ENCODE measurements around the gene STAT5B.
A peak's percentile ranks its signal among the peaks of the same experiment; 100 is the strongest.

The STAT5B gene

GRCh38 chr17:42197564-42198156 is 78.5 kb downstream of the STAT5B start:
- H2BK5ac ChIP-seq (ENCODE audit: low read depth, low read length, poor library complexity): no peak overlapping the region
- peaks cover 0 to 4% of the 10 kb centered on the region in 2 experiments for H3K4me1 ChIP-seq (ENCODE audit: control insufficient read depth in 1 of 2, insufficient read depth in 2 of 2, low read length in 2 of 2)
- H3K79me2 ChIP-seq (ENCODE audit: control insufficient read depth, insufficient read depth, low read length, poor library complexity): no peaks in the 10 kb centered on the region
- no CpG with 5 or more reads among the region's 8 CpGs for WGBS (ENCODE audit: extremely low coverage, insufficient coverage, insufficient read length)
- no peak overlapping the region for H2BK120ac ChIP-seq (ENCODE audit: insufficient read depth, low read length, poor library complexity)
- H3K18ac ChIP-seq (ENCODE audit: low read length): no peak overlapping the region
- H3K27ac ChIP-seq (ENCODE audit: low read depth, low read length): no peak overlapping the region
- peaks cover 14 to 20% of the 10 kb centered on the region in 2 experiments for H3K36me3 ChIP-seq (ENCODE audit: control insufficient read depth in 1 of 2, insufficient read depth in 2 of 2, low read length in 2 of 2)
- H4K8ac ChIP-seq (ENCODE audit: low read depth, low read length): no peak overlapping the region
- no peaks in the 10 kb centered on the region for H3K27me3 ChIP-seq (ENCODE audit: insufficient read depth, low read length)
- no peak overlapping the region for H3K4ac ChIP-seq (ENCODE audit: low read depth, low read length)
- no peak overlapping the region for H3K14ac ChIP-seq (ENCODE audit: low read length)
- no peak overlapping the region for H4K91ac ChIP-seq (ENCODE audit: low read depth, low read length)
- no peak overlapping the region for H3K4me2 ChIP-seq (ENCODE audit: low read length)
- no peak overlapping the region for H4K12ac ChIP-seq (ENCODE audit: low read depth, low read length)
- H2AFZ ChIP-seq (ENCODE audit: insufficient read depth, low read length, poor library complexity): no peak overlapping the region
- H2BK12ac ChIP-seq (ENCODE audit: low read length): no peak overlapping the region
- no peaks in the 10 kb centered on the region for H3K9me3 ChIP-seq (ENCODE audit: insufficient read depth, low read depth, low read length)
- no peak overlapping the region for H3K4me3 ChIP-seq (ENCODE audit: low read depth, low read length)
- H3K79me1 ChIP-seq (ENCODE audit: low read length): peaks cover 2% of the 10 kb centered on the region
- H2AK5ac ChIP-seq (ENCODE audit: low read length): no peak overlapping the region
- H3K9ac ChIP-seq (ENCODE audit: low read length): no peak overlapping the region
- DNase-seq: no peak
- H3K23ac ChIP-seq (ENCODE audit: low read length): no peak overlapping the region

GRCh38 chr17:42193969-42194899 is 82.0 kb downstream of the STAT5B start, which contains the start of gene GHDC:
GHDC (minus strand) TSS chr17:42194494; CDS start chr17:42193581, 913 bp downstream.
- H4K91ac ChIP-seq (ENCODE audit: low read depth, low read length): peak within 1 kb of the TSS; percentile 45
- H3K18ac ChIP-seq (ENCODE audit: low read length): peak within 1 kb of the TSS; percentile 16
- H3K4me3 ChIP-seq (ENCODE audit: low read depth, low read length): peak within 1 kb of the TSS; percentile 38
- H3K23ac ChIP-seq (ENCODE audit: low read length): no peak within 1 kb of the TSS
- no peaks in the 10 kb centered on the region for H3K36me3 ChIP-seq (ENCODE audit: control insufficient read depth in 1 of 2, insufficient read depth in 2 of 2, low read length in 2 of 2)
- peak within 1 kb of the TSS; percentile 89 for H4K8ac ChIP-seq (ENCODE audit: low read depth, low read length)
- H2BK5ac ChIP-seq (ENCODE audit: low read depth, low read length, poor library complexity): no peak within 1 kb of the TSS
- H3K9ac ChIP-seq (ENCODE audit: low read length): no peak within 1 kb of the TSS
- H2AFZ ChIP-seq (ENCODE audit: insufficient read depth, low read length, poor library complexity): peak within 1 kb of the TSS; percentile 52
- H3K79me1 ChIP-seq (ENCODE audit: low read length): peaks cover 2% of the 10 kb centered on the region
- peaks cover 0 to 4% of the 10 kb centered on the region in 2 experiments for H3K4me1 ChIP-seq (ENCODE audit: control insufficient read depth in 1 of 2, insufficient read depth in 2 of 2, low read length in 2 of 2)
- H2AK5ac ChIP-seq (ENCODE audit: low read length): no peak within 1 kb of the TSS
- H3K79me2 ChIP-seq (ENCODE audit: control insufficient read depth, insufficient read depth, low read length, poor library complexity): no peaks in the 10 kb centered on the region
- H3K4me2 ChIP-seq (ENCODE audit: low read length): peak within 1 kb of the TSS; percentile 40
- no peak within 1 kb of the TSS for H2BK120ac ChIP-seq (ENCODE audit: insufficient read depth, low read length, poor library complexity)
- H3K9me3 ChIP-seq (ENCODE audit: insufficient read depth, low read depth, low read length): no peaks in the 10 kb centered on the region
- DNase-seq: peak; percentile 66 to 75
- WGBS (ENCODE audit: extremely low coverage, insufficient coverage, insufficient read length): no CpG with 5 or more reads among the region's 24 CpGs
- no peaks in the 10 kb centered on the region for H3K27me3 ChIP-seq (ENCODE audit: insufficient read depth, low read length)
- H3K14ac ChIP-seq (ENCODE audit: low read length): no peak within 1 kb of the TSS
- H3K27ac ChIP-seq (ENCODE audit: low read depth, low read length): no peak within 1 kb of the TSS
- no peak within 1 kb of the TSS for H2BK12ac ChIP-seq (ENCODE audit: low read length)
- no peak within 1 kb of the TSS for H3K4ac ChIP-seq (ENCODE audit: low read depth, low read length)
- H4K12ac ChIP-seq (ENCODE audit: low read depth, low read length): peak within 1 kb of the TSS; percentile 37

GRCh38 chr17:42193216-42193968 is 82.8 kb downstream of the STAT5B start:
- no CpG with 5 or more reads among the region's 12 CpGs for WGBS (ENCODE audit: extremely low coverage, insufficient coverage, insufficient read length)
- no peak overlapping the region for H4K12ac ChIP-seq (ENCODE audit: low read depth, low read length)
- H3K4me3 ChIP-seq (ENCODE audit: low read depth, low read length): no peak overlapping the region
- no peak overlapping the region for H3K14ac ChIP-seq (ENCODE audit: low read length)
- no peaks in the 10 kb centered on the region for H3K36me3 ChIP-seq (ENCODE audit: control insufficient read depth in 1 of 2, insufficient read depth in 2 of 2, low read length in 2 of 2)
- H2BK120ac ChIP-seq (ENCODE audit: insufficient read depth, low read length, poor library complexity): no peak overlapping the region
- H3K27me3 ChIP-seq (ENCODE audit: insufficient read depth, low read length): no peaks in the 10 kb centered on the region
- H2BK5ac ChIP-seq (ENCODE audit: low read depth, low read length, poor library complexity): no peak overlapping the region
- H3K79me1 ChIP-seq (ENCODE audit: low read length): peaks cover 2% of the 10 kb centered on the region
- H3K4me2 ChIP-seq (ENCODE audit: low read length): no peak overlapping the region
- H2BK12ac ChIP-seq (ENCODE audit: low read length): no peak overlapping the region
- peak overlapping the region; percentile 52 for H2AFZ ChIP-seq (ENCODE audit: insufficient read depth, low read length, poor library complexity)
- H3K9me3 ChIP-seq (ENCODE audit: insufficient read depth, low read depth, low read length): no peaks in the 10 kb centered on the region
- no peaks in the 10 kb centered on the region for H3K79me2 ChIP-seq (ENCODE audit: control insufficient read depth, insufficient read depth, low read length, poor library complexity)
- H4K91ac ChIP-seq (ENCODE audit: low read depth, low read length): no peak overlapping the region
- H3K9ac ChIP-seq (ENCODE audit: low read length): no peak overlapping the region
- no peak overlapping the region for H3K4ac ChIP-seq (ENCODE audit: low read depth, low read length)
- H4K8ac ChIP-seq (ENCODE audit: low read depth, low read length): no peak overlapping the region
- H3K23ac ChIP-seq (ENCODE audit: low read length): no peak overlapping the region
- no peak overlapping the region for H3K18ac ChIP-seq (ENCODE audit: low read length)
- peaks cover 0 to 4% of the 10 kb centered on the region in 2 experiments for H3K4me1 ChIP-seq (ENCODE audit: control insufficient read depth in 1 of 2, insufficient read depth in 2 of 2, low read length in 2 of 2)
- H2AK5ac ChIP-seq (ENCODE audit: low read length): no peak overlapping the region
- no peak for DNase-seq
- no peak overlapping the region for H3K27ac ChIP-seq (ENCODE audit: low read depth, low read length)
